ENCODE data around the gene NUP214.

The NUP214 gene

DNA sequence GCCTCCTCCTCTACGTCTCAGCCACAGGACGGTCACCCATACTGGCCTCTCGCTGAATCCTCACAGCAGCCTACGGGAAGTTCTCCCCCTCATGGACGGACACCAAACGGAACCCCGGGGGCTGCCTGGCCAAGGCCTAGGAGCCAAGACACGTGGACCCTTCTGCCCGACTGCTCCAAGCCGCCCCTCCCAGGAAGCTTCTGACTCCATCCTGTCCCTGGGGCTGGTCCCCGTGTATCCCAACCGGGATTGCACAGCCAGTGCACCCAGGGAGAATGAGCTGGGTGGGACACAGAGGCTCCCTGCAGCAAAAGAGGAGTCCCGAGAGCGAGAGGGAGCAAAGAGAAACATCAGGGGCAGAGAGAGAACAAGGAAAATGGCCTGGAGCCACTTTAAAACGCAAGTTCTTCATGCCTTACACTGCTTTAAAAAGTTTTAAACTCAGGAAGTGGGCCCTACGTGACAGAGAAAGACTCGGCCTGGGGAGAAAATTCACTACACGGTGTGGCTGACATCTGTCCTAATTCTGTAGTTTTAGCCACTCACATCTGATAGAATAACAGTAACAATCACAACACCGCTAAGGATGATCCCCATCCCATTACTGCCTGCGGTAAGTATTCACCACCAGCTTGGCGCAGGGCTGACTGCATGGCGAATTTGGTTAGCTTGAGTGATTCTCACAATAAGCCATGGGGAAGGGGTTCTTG lies 147.9 kb downstream of the NUP214 start:
- DNase-seq (ENCODE audit: low read depth in 1 of 2, low spot score in 1 of 2), result peak; percentile 71 to 78
- Histone ChIP-seq H3K27me3 (ENCODE audit: insufficient read depth, poor library complexity, severe bottlenecking) (no peaks in the 10 kb centered on the region), H3K27ac (replicated peaks) (peak overlapping the region; percentile 95), H3K4me3 (replicated peaks; ENCODE audit: insufficient read depth, low read length) (peak overlapping the region; percentile 63)
- no peak for TF ChIP-seq CTCF (IDR thresholded peaks at IDR 0.05; ENCODE audit: insufficient read depth, low read length)
- TF ChIP-seq GABPA (IDR thresholded peaks at IDR 0.05; ENCODE audit: low read depth), result no peak
- no peak for TF ChIP-seq SPI1 (IDR thresholded peaks at IDR 0.05; ENCODE audit: borderline replicate concordance, low read depth)
- no peak for TF ChIP-seq REST (IDR thresholded peaks at IDR 0.05; ENCODE audit: insufficient replicate concordance, low read depth)
- no peak; the same call in 1 of the 2 replicates for TF ChIP-seq POLR2AphosphoS5 (IDR thresholded peaks at IDR 0.05; ENCODE audit: low read depth)

DNA sequence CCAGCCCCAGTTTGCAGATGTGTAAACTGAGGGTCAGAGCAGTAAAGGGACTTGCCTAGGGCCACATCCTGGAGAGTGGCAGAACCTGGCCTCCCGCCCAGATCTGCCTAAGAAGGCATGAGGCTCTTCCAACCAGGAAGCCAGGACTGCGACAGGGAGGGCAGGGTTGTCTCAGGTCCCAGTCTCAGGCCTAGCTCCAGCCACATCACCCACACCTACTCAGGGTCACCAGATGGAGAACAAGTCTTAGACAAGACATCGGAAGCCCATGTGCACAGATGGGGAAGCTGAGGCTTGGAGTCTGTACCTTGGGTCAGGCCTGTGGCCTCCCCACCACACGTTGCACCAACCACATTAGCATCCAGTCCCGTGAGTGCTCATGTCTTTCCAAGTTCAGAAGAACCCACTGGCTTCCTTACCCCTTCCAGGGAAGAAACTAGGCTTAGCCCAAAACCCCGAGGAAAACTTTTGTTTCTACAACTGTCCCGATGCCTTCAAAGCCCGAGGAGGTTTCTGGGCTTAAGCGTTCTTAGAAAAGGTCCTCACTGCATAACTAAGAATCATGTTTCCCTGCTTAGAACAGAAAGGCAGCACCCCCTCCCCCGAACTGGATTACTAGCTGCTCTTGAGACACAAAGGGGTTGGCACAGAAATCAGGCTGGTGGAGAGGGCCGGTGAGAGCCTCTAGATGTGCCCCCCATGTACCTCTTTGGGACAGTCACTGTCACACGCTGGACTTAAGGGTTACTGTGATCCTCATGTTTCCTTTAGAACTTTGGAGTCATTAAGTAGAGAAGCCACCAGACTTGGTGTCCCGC lies 148.7 kb downstream of the NUP214 start:
- peak overlapping the region; percentile 63 for H3K4me3 ChIP-seq (replicated peaks; ENCODE audit: insufficient read depth, low read length)
- H3K27me3 ChIP-seq (ENCODE audit: insufficient read depth, poor library complexity, severe bottlenecking), result no peaks in the 10 kb centered on the region
- DNase-seq (ENCODE audit: low read depth in 1 of 2, low spot score in 1 of 2), result peak; percentile 91 to 96
- peak overlapping the region; percentile 95 for H3K27ac ChIP-seq (replicated peaks)
- TF ChIP-seq CTCF (IDR thresholded peaks at IDR 0.05; ENCODE audit: insufficient read depth, low read length) (no peak), GABPA (IDR thresholded peaks at IDR 0.05; ENCODE audit: low read depth) (no peak), SPI1 (IDR thresholded peaks at IDR 0.05; ENCODE audit: borderline replicate concordance, low read depth) (no peak), POLR2AphosphoS5 (IDR thresholded peaks at IDR 0.05; ENCODE audit: low read depth) (peak; percentile 84), REST (IDR thresholded peaks at IDR 0.05; ENCODE audit: insufficient replicate concordance, low read depth) (peak; percentile 11)

GRCh38 chr9:131274674-131275331 lies 149.4 kb downstream of the NUP214 start:
- Histone ChIP-seq H3K4me3 (replicated peaks; ENCODE audit: insufficient read depth, low read length) (peak overlapping the region; percentile 63), H3K27ac (replicated peaks) (peak overlapping the region; percentile 95), H3K27me3 (ENCODE audit: insufficient read depth, poor library complexity, severe bottlenecking) (no peaks in the 10 kb centered on the region)
- peak in 1 of 2 experiments; percentile 44 for DNase-seq (ENCODE audit: low read depth in 1 of 2, low spot score in 1 of 2)
- TF ChIP-seq CTCF (IDR thresholded peaks at IDR 0.05; ENCODE audit: insufficient read depth, low read length) (no peak), POLR2AphosphoS5 (IDR thresholded peaks at IDR 0.05; ENCODE audit: low read depth) (no peak), SPI1 (IDR thresholded peaks at IDR 0.05; ENCODE audit: borderline replicate concordance, low read depth) (no peak), GABPA (IDR thresholded peaks at IDR 0.05; ENCODE audit: low read depth) (no peak), REST (IDR thresholded peaks at IDR 0.05; ENCODE audit: insufficient replicate concordance, low read depth) (no peak)
